MM.1S (cell line): ENCODE results near the gene PLXNB1.

Experiments used
- DNase-seq: peaks from one replicate; pipeline ENCODE4 v3.0.0-alpha.2; 2015
- H2AFZ ChIP-seq: fragments of 300-600 bp; sonication (generic); 2 replicates; pipeline ENCODE4 v1.6.0; 2016; ENCODE audit warnings: antibody characterized with exemption, low read length
- H3F3A ChIP-seq: fragments of 300-600 bp; sonication (generic); 2 replicates; pipeline ENCODE4 v1.6.1; 2016; ENCODE audit warnings: mild to moderate bottlenecking, antibody characterized with exemption, low read length, moderate library complexity, mixed read lengths; ENCODE audit not compliant: insufficient read depth
- H3K27ac ChIP-seq: fragments of 300-600 bp; sonication (generic); 2 replicates; pipeline ENCODE4 v1.5.1; 2016; ENCODE audit warnings: mild to moderate bottlenecking, low read length
- H3K27me3 ChIP-seq: fragments of 300-600 bp; sonication (generic); replicated peaks from 2 replicates; pipeline ENCODE4 v1.6.0; 2016; ENCODE audit warnings: low read length; ENCODE audit not compliant: insufficient read depth
- H3K36me3 ChIP-seq: fragments of 300-600 bp; sonication (generic); replicated peaks from 2 replicates; pipeline ENCODE4 v1.6.1; 2016; ENCODE audit warnings: mild to moderate bottlenecking, low read length, mixed read lengths; ENCODE audit not compliant: insufficient read depth
- H3K4me1 ChIP-seq: fragments of 300-600 bp; sonication (generic); 2 replicates; pipeline ENCODE4 v1.6.1; 2016; ENCODE audit warnings: low read length, mixed read lengths
- H3K4me2 ChIP-seq: fragments of 300-600 bp; sonication (generic); 2 replicates; pipeline ENCODE4 v1.6.0; 2016; ENCODE audit warnings: low read depth, low read length
- H3K4me3 ChIP-seq: fragments of 300-600 bp; sonication (generic); 2 replicates; pipeline ENCODE4 v1.5.1; 2016; ENCODE audit warnings: low read length, mixed read lengths
- H3K79me2 ChIP-seq: fragments of 300-600 bp; sonication (generic); 2 replicates; pipeline ENCODE4 v1.6.1; 2016; ENCODE audit warnings: mixed run types, low read length, mixed read lengths
- H3K9ac ChIP-seq: fragments of 300-600 bp; sonication (generic); 2 replicates; pipeline ENCODE4 v1.6.1; 2016; ENCODE audit warnings: low read length, mixed read lengths
- H3K9me2 ChIP-seq: fragments of 300-600 bp; sonication (generic); replicated peaks from 2 replicates; pipeline ENCODE4 v1.6.1; 2016; ENCODE audit warnings: mild to moderate bottlenecking, low read length, mixed read lengths; ENCODE audit not compliant: insufficient read depth
- H3K9me3 ChIP-seq: fragments of 300-600 bp; sonication (generic); replicated peaks from 2 replicates; pipeline ENCODE4 v1.6.1; 2016; ENCODE audit warnings: mild to moderate bottlenecking, low read length, mixed read lengths; ENCODE audit not compliant: insufficient read depth
- H4K20me1 ChIP-seq: fragments of 300-600 bp; sonication (generic); 2 replicates; pipeline ENCODE4 v1.6.1; 2016; ENCODE audit warnings: mild to moderate bottlenecking, low read length, moderate library complexity, mixed read lengths; ENCODE audit not compliant: insufficient read depth
- CTCF ChIP-seq: fragments of 300-600 bp; sonication (generic); IDR thresholded peaks from 2 replicates; pipeline ENCODE4 v1.5.1; 2016; ENCODE audit warnings: antibody characterized with exemption, low read length, mixed read lengths
- EZH2 ChIP-seq: fragments of 300-600 bp; sonication (generic); optimal IDR thresholded peaks from 2 replicates; pipeline ENCODE3; 2017; ENCODE audit warnings: low read depth, mild to moderate bottlenecking, antibody characterized with exemption, low read length, mixed read lengths
- EZH2phosphoT487 ChIP-seq: fragments of 300-600 bp; sonication (generic); IDR thresholded peaks from 2 replicates; pipeline ENCODE4 v1.6.1; 2018; ENCODE audit warnings: antibody characterized with exemption, low read length

Gene PLXNB1

DNA sequence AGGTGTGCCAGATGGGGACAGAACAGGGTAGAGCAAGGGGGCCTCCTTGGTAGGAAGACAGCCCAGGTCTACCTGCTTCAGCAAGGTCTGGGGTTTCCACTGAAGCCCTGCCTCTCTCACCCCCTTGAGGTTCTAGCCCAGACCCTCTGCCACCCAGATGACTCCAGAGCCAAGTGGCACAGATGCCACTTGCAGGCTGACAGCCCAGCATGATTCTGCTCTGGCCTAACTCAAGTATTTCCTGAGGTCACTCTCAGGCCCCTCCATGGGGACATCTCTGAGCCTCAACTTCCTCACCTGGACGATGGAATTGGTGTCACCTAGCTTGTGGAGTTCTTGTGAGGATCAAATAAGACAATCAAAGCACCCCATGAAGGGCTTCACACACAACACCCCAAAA lies 23.9 kb downstream of the PLXNB1 start:
- Histone ChIP-seq H3K4me1 (no peaks in the 10 kb centered on the region), H4K20me1 (no peaks in the 10 kb centered on the region), H3K4me2 (no peak overlapping the region), H3K27me3 (peaks cover 14% of the 10 kb centered on the region), H3K9me3 (no peaks in the 10 kb centered on the region), H3K4me3 (no peak overlapping the region), H3K9me2 (no peaks in the 10 kb centered on the region), H3K79me2 (no peaks in the 10 kb centered on the region), H3K36me3 (no peaks in the 10 kb centered on the region), H3K27ac (no peak overlapping the region), H3F3A (no peaks in the 10 kb centered on the region), H2AFZ (no peak overlapping the region), H3K9ac (no peak overlapping the region)
- DNase-seq, result no peak
- TF ChIP-seq EZH2phosphoT487 (no peak), EZH2 (no peak), CTCF (no peak)

GRCh38 chr3:48405343-48405881 lies 24.5 kb downstream of the PLXNB1 start:
- no peak for TF ChIP-seq CTCF
- TF ChIP-seq EZH2, result no peak
- TF ChIP-seq EZH2phosphoT487, result no peak
- Histone ChIP-seq H3K9ac (no peak overlapping the region), H3K9me2 (no peaks in the 10 kb centered on the region), H3K9me3 (no peaks in the 10 kb centered on the region), H3K36me3 (no peaks in the 10 kb centered on the region), H3K27ac (no peak overlapping the region), H3K4me1 (no peaks in the 10 kb centered on the region), H4K20me1 (no peaks in the 10 kb centered on the region), H3F3A (no peaks in the 10 kb centered on the region), H3K4me3 (no peak overlapping the region), H2AFZ (no peak overlapping the region), H3K27me3 (peaks cover 11% of the 10 kb centered on the region), H3K4me2 (no peak overlapping the region), H3K79me2 (no peaks in the 10 kb centered on the region)
- DNase-seq, result no peak

GRCh38 chr3:48404440-48405342 lies 25.2 kb downstream of the PLXNB1 start:
- H3K4me1 ChIP-seq, result no peaks in the 10 kb centered on the region
- H3K9me2 ChIP-seq, result no peaks in the 10 kb centered on the region
- H3F3A ChIP-seq, result no peaks in the 10 kb centered on the region
- no peak for TF ChIP-seq CTCF
- no peak overlapping the region for H3K4me2 ChIP-seq
- no peak overlapping the region for H2AFZ ChIP-seq
- H3K9me3 ChIP-seq, result no peaks in the 10 kb centered on the region
- no peaks in the 10 kb centered on the region for H3K36me3 ChIP-seq
- H3K4me3 ChIP-seq, result no peak overlapping the region
- H4K20me1 ChIP-seq, result no peaks in the 10 kb centered on the region
- no peak for DNase-seq
- no peak overlapping the region for H3K27ac ChIP-seq
- H3K9ac ChIP-seq, result no peak overlapping the region
- peaks cover 11% of the 10 kb centered on the region for H3K27me3 ChIP-seq
- no peaks in the 10 kb centered on the region for H3K79me2 ChIP-seq
